Measurements from ENCODE around the gene TTC4. TPM values are rescaled to one million over a fixed set of nuclear protein-coding genes. Genes with fewer than 3 reads are reported as not detected.

TTC4 gene
- total RNA-seq, 4 donors from 2014 or later: 11.2 to 38.6 (median 14.3) TPM

GRCh38 chr1:54701066-54701465, 14.6 kb upstream of the TTC4 start:
- ATAC-seq: no peak
- TF ChIP-seq CTCF (IDR thresholded peaks at IDR 0.05) (no peak), POLR2AphosphoS5 (IDR thresholded peaks at IDR 0.05) (no peak), POLR2A (IDR thresholded peaks at IDR 0.05) (no peak), EP300 (IDR thresholded peaks at IDR 0.05) (no peak)
- WGBS, 2 donors (ENCODE audit: low coverage in 1 of 2): 94 to 96% methylated on average over 6 to 8 of the region's 9 CpGs
- no peak overlapping the region for H3K4me3 ChIP-seq
- no peaks in the 10 kb centered on the region for H3K4me1 ChIP-seq
- peaks cover 0 to 63% of the 10 kb centered on the region in 2 donors for H3K36me3 ChIP-seq
- H3K27me3 ChIP-seq: no peaks in the 10 kb centered on the region
- no peaks in the 10 kb centered on the region for H3K9me3 ChIP-seq
- no peak overlapping the region for H3K27ac ChIP-seq

DNA sequence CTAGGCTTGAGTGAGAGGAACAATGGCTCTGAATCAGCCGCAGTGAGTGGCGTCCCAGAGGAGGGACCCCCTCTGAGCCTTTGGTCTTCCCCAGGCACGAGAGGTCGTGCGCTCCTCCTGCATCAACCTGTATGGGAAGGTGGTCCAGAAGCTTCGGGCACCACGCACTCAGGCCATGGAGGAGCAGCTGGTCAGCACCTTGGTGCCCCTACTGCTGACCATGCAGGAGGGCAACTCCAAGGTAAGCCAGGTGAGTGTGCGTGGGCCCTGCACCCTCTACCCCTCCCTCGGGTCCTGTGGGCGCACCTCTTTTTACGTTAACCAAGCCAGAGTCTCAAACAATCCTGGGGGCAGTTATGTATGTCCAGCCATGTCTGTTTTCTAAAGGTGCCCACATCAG, 13.7 kb upstream of the TTC4 start:
- Histone ChIP-seq H3K4me1 (no peaks in the 10 kb centered on the region), H3K9me3 (no peaks in the 10 kb centered on the region), H3K4me3 (no peak overlapping the region), H3K27ac (no peak overlapping the region), H3K36me3 (peaks cover 0 to 72% of the 10 kb centered on the region in 2 donors), H3K27me3 (no peaks in the 10 kb centered on the region)
- ATAC-seq: no peak
- no peak for TF ChIP-seq EP300 (IDR thresholded peaks at IDR 0.05)
- no peak for TF ChIP-seq CTCF (IDR thresholded peaks at IDR 0.05)
- TF ChIP-seq POLR2AphosphoS5 (IDR thresholded peaks at IDR 0.05): no peak
- WGBS, 2 donors (ENCODE audit: low coverage in 1 of 2): 100% methylated on average over 2 of the region's 11 CpGs; no CpG with 5 or more reads in 1 of the 2 donors

GRCh38 chr1:54703471-54703870, 12.2 kb upstream of the TTC4 start:
- no peaks in the 10 kb centered on the region for H3K9me3 ChIP-seq
- no peaks in the 10 kb centered on the region for H3K27me3 ChIP-seq
- no peak overlapping the region for H3K27ac ChIP-seq
- no peak overlapping the region for H3K4me3 ChIP-seq
- WGBS, 2 donors (ENCODE audit: low coverage in 1 of 2): 90 to 91% methylated on average over 6 to 9 of the region's 10 CpGs
- no peaks in the 10 kb centered on the region for H3K4me1 ChIP-seq
- no peak for ATAC-seq
- TF ChIP-seq EP300 (IDR thresholded peaks at IDR 0.05): no peak
- TF ChIP-seq POLR2AphosphoS5 (IDR thresholded peaks at IDR 0.05): no peak
- no peak for TF ChIP-seq CTCF (IDR thresholded peaks at IDR 0.05)
- no peak for TF ChIP-seq POLR2A (IDR thresholded peaks at IDR 0.05)
- peaks cover 0 to 79% of the 10 kb centered on the region in 2 donors for H3K36me3 ChIP-seq

- H3K4me1 ChIP-seq: no peaks in the 10 kb centered on the region
- no peak overlapping the region for H3K27ac ChIP-seq
- 75% methylated on average over 2 of the region's 2 CpGs; no CpG with 5 or more reads in 1 of the 2 donors for WGBS, 2 donors (ENCODE audit: low coverage in 1 of 2)
- H3K9me3 ChIP-seq: no peaks in the 10 kb centered on the region
- H3K27me3 ChIP-seq: no peaks in the 10 kb centered on the region
- H3K4me3 ChIP-seq: no peak overlapping the region
- peaks cover 0 to 91% of the 10 kb centered on the region in 2 donors for H3K36me3 ChIP-seq
- TF ChIP-seq POLR2AphosphoS5 (IDR thresholded peaks at IDR 0.05): no peak
- no peak for TF ChIP-seq POLR2A (IDR thresholded peaks at IDR 0.05)
- no peak for TF ChIP-seq CTCF (IDR thresholded peaks at IDR 0.05)
- TF ChIP-seq EP300 (IDR thresholded peaks at IDR 0.05): no peak
- no peak for ATAC-seq
These were observed 10.5 kb upstream of the TTC4 start for GRCh38 chr1:54705153-54705552.

DNA sequence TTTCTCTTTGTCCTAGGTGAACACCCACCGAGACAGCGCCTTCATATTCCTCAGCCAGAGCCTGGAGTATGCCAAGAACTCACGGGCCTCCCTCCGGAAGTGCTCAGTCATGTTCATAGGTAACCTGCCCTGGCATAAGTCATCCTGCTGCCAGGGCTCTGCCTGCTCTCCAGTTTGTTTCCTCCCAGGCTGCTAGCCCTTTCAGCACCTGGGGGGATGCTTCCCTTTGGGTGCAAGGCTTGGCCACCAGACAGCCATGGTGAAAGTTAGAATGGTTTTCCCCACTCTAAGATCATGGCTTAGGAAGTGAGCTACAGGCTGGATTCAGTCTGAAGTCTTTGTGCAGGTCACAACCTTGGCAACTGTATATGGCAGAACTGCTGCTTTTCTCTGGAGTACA, 9.2 kb upstream of the TTC4 start:
- H3K9me3 ChIP-seq: no peaks in the 10 kb centered on the region
- H3K36me3 ChIP-seq: peaks cover 0 to 78% of the 10 kb centered on the region in 2 donors
- no peaks in the 10 kb centered on the region for H3K4me1 ChIP-seq
- WGBS, 2 donors (ENCODE audit: low coverage in 1 of 2): 82 to 100% methylated on average over 1 to 3 of the region's 4 CpGs
- no peak overlapping the region for H3K27ac ChIP-seq
- no peak for TF ChIP-seq EP300 (IDR thresholded peaks at IDR 0.05)
- no peak for TF ChIP-seq POLR2AphosphoS5 (IDR thresholded peaks at IDR 0.05)
- no peak for TF ChIP-seq POLR2A (IDR thresholded peaks at IDR 0.05)
- no peak for TF ChIP-seq CTCF (IDR thresholded peaks at IDR 0.05)
- no peak overlapping the region for H3K4me3 ChIP-seq
- no peaks in the 10 kb centered on the region for H3K27me3 ChIP-seq
- no peak for ATAC-seq
